ENCODE data around the gene NUS1. TPM values are rescaled to one million over a fixed set of nuclear protein-coding genes. Genes with fewer than 3 reads are reported as not detected.

Gene NUS1
- total and polyA plus RNA-seq, 10 of the 15 experiments (the other 5 are each of a cell fraction or from before 2014, with no cell fraction given): 16.7 to 46.5 (median 22.1) TPM

GRCh38 chr6:117642976-117643375 is 32.3 kb upstream of the NUS1 start:
- H3K4me1 ChIP-seq (ENCODE audit: control insufficient read depth, insufficient read depth, low read length): no peaks in the 10 kb centered on the region
- TF ChIP-seq GABPA (IDR thresholded peaks at IDR 0.05; ENCODE audit: low read depth) (no peak), CEBPZ (IDR thresholded peaks at IDR 0.05; ENCODE audit: low read depth, low read length) (no peak), CUX1 (IDR thresholded peaks at IDR 0.05; ENCODE audit: insufficient replicate concordance, low read depth, low read length) (no peak), E2F4 (IDR thresholded peaks at IDR 0.05; ENCODE audit: low read depth, low read length) (no peak), STAT1 (conservative IDR thresholded peaks at IDR 0.05) (no peak), SP1 (IDR thresholded peaks at IDR 0.05; ENCODE audit: low read depth, low read length) (no peak), DPF2 (IDR thresholded peaks at IDR 0.05) (no peak), TCF3 (IDR thresholded peaks at IDR 0.05; ENCODE audit: borderline replicate concordance, insufficient read depth, low read depth, low read length) (no peak), CREB1 (IDR thresholded peaks at IDR 0.05; ENCODE audit: low read depth) (no peak), ZBTB11 (CRISPR knock-in tag; IDR thresholded peaks at IDR 0.05) (no peak), BCL11A (IDR thresholded peaks at IDR 0.05; ENCODE audit: low read depth, low read length) (no peak), NR2C2 (IDR thresholded peaks at IDR 0.05; ENCODE audit: borderline replicate concordance, control insufficient read depth, insufficient read length, low read depth) (no peak)

More at GRCh38 chr6:117642976-117643375, 32.3 kb upstream of the NUS1 start:
- no peak overlapping the region for H2AFZ ChIP-seq (ENCODE audit: control insufficient read depth, low read depth, low read length)
- ChIA-PET POLR2A (no interaction called here), SMC1A (ENCODE audit: uncharacterized antibody, unreplicated experiment) (interaction anchor here (0.8 kb wide), 1 partner anchor 39 kb away, joined by 3 read pairs; no protein-coding TSS in a partner anchor), CTCF (interaction anchor here (0.6 kb wide), 1 partner anchor 1241 kb away, joined by 3 read pairs; no protein-coding TSS in a partner anchor), RAD21 (ENCODE audit: unreplicated experiment) (no interaction called here)
- no peak overlapping the region for H3K4me3 ChIP-seq
- H3K9ac ChIP-seq (ENCODE audit: control insufficient read depth, insufficient read depth, low read length): no peak overlapping the region
- no peaks in the 10 kb centered on the region for H3K79me2 ChIP-seq (ENCODE audit: control insufficient read depth, insufficient read depth, low read length)
- in situ Hi-C loops (cut with MboI): no loop called here
- no peak overlapping the region for H3K27ac ChIP-seq (ENCODE audit: control insufficient read depth, insufficient read depth)
- intact Hi-C loops (cut with micrococcal nuclease; ENCODE audit: unreplicated experiment): no loop called here
- H4K20me1 ChIP-seq (ENCODE audit: control insufficient read depth, insufficient read depth): no peaks in the 10 kb centered on the region
- WGBS (ENCODE audit: insufficient coverage, insufficient replicate concordance, low lambda C conversion rate, missing lambda C conversion rate): 100% methylated on average over 2 of the region's 2 CpGs
- H3K4me2 ChIP-seq (ENCODE audit: control insufficient read depth, insufficient read depth): no peak overlapping the region
- ATAC-seq: no peak
- no peak for FAIRE-seq
- no peaks in the 10 kb centered on the region for H3K27me3 ChIP-seq (replicated peaks in 1 of 2; ENCODE audit: control insufficient read depth in 2 of 2, insufficient read depth in 2 of 2, low read length in 1 of 2)
- H3K9me3 ChIP-seq (replicated peaks; ENCODE audit: control insufficient read depth, insufficient read depth, low read length): no peaks in the 10 kb centered on the region
- no peaks in the 10 kb centered on the region for H3K36me3 ChIP-seq (ENCODE audit: control insufficient read depth in 2 of 2, insufficient read depth in 2 of 2, low read length in 1 of 2)
- DNase-seq (ENCODE audit: low read depth, low spot score): no peak
- BruUV-seq (replicated peaks): no TSS peak
